Endothelial cell of umbilical vein (primary cell): ENCODE results near the gene ZNF530. TPM values are rescaled to one million over a fixed set of nuclear protein-coding genes. Genes with fewer than 3 reads are reported as not detected.
A peak's percentile ranks its signal among the peaks of the same experiment; 100 is the strongest.

Experiments
- BruUV-seq: library from RNA; stranded (reverse); fragments of 400-500 nt; replicated peaks from 2 replicates; lab custom pipeline; 2021; lab: Mats Ljungman, UMichigan
- CTCF ChIA-PET: fragments of 300-600, 350-600 bp; sonication (Branson Sonifier 250); formaldehyde crosslinking; loops from one replicate; lab custom pipeline; 2021; ENCODE audit warnings: antibody characterized with exemption, inconsistent platforms; lab: Charles Lee
- POLR2A ChIA-PET: fragments of 300-600, 350-600 bp; sonication (Branson Sonifier 250); formaldehyde crosslinking; loops from one replicate; lab custom pipeline; 2021; ENCODE audit warnings: antibody characterized with exemption, inconsistent platforms; lab: Charles Lee
- DNase-seq: peaks from one replicate; pipeline ENCODE4 v3.0.0-alpha.2; 2011; ENCODE audit warnings: low read depth, low spot score
- FAIRE-seq: peaks from 2 replicates; lab custom pipeline; 2011; peaks lifted over from hg19 to GRCh38; lab: Jason Lieb, UNC
- H2AFZ ChIP-seq: 2 replicates; pipeline ENCODE4 v1.6.0; 2012; ENCODE audit warnings: low read depth, low read length, control low read depth, inconsistent platforms
- H3K27ac ChIP-seq: 2 replicates; pipeline ENCODE4 v1.5.1; 2011; ENCODE audit warnings: low read depth, mild to moderate bottlenecking, control low read depth, low read length, moderate library complexity; ENCODE audit not compliant: insufficient read depth
- H3K27me3 ChIP-seq, 2 experiments: 2 replicates each; pipeline versions ENCODE4 v1.6.0 to v1.6.1; 2011; ENCODE audit warnings: low read length in 2 of 2, mixed read lengths in 1 of 2; ENCODE audit not compliant: control insufficient read depth in 2 of 2, insufficient read depth in 2 of 2
- H3K36me3 ChIP-seq, 2 experiments: 2 replicates in 1 of 2; 3 replicates in 1 of 2; pipeline ENCODE4 v1.5.1; 2011; ENCODE audit warnings: low read length in 2 of 2, mild to moderate bottlenecking in 1 of 2, moderate library complexity in 1 of 2; ENCODE audit not compliant: control insufficient read depth in 2 of 2, insufficient read depth in 2 of 2; ENCODE audit errors: extremely low read depth in 1 of 2
- H3K4me1 ChIP-seq: 3 replicates; pipeline ENCODE4 v1.5.1; 2011; ENCODE audit warnings: mild to moderate bottlenecking, low read length; ENCODE audit not compliant: control insufficient read depth, insufficient read depth; ENCODE audit errors: extremely low read depth
- H3K4me2 ChIP-seq: 2 replicates; pipeline ENCODE4 v1.6.1; 2011; ENCODE audit warnings: low read length, control low read depth, mixed read lengths; ENCODE audit not compliant: insufficient read depth
- H3K4me3 ChIP-seq, 3 experiments: fragments of 200-600 bp in 1 of 3; sonication (generic), shearing (Covaris generic) in 1 of 3; replicated peaks in 1 of 3; 2 replicates each; pipeline ENCODE4 v1.5.1; 2011 to 2016; ENCODE audit warnings: control low read depth in 3 of 3, low read length in 3 of 3, mild to moderate bottlenecking in 2 of 3, inconsistent platforms in 1 of 3, low read depth in 1 of 3, moderate library complexity in 1 of 3; ENCODE audit not compliant: insufficient read depth in 1 of 3
- H3K79me2 ChIP-seq: 2 replicates; pipeline ENCODE4 v1.6.0; 2012; ENCODE audit warnings: low read length, inconsistent platforms; ENCODE audit not compliant: control insufficient read depth, insufficient read depth
- H3K9ac ChIP-seq: replicated peaks from 2 replicates; pipeline ENCODE3; 2011; ENCODE audit warnings: low read length, control low read depth; ENCODE audit not compliant: insufficient read depth; ENCODE audit errors: extremely low read depth
- H3K9me1 ChIP-seq: replicated peaks from 3 replicates; pipeline ENCODE4 v1.6.0; 2011; ENCODE audit warnings: mild to moderate bottlenecking, low read length; ENCODE audit not compliant: control insufficient read depth, insufficient read depth; ENCODE audit errors: extremely low read depth
- H3K9me3 ChIP-seq: replicated peaks from 2 replicates; pipeline ENCODE4 v1.5.1; 2012; ENCODE audit warnings: low read length, inconsistent platforms; ENCODE audit not compliant: control insufficient read depth, insufficient read depth
- H4K20me1 ChIP-seq: replicated peaks from 2 replicates; pipeline ENCODE3; 2011; ENCODE audit warnings: mild to moderate bottlenecking, low read length; ENCODE audit not compliant: control insufficient read depth, insufficient read depth; ENCODE audit errors: extremely low read depth
- CTCF ChIP-seq, 2 donors: IDR thresholded peaks; 1 replicate in 1 of 2; 2 replicates in 1 of 2; pipeline ENCODE4 v1.5.1; 2011; ENCODE audit warnings: low read length in 2 of 2, mild to moderate bottlenecking in 2 of 2, moderate library complexity in 2 of 2, control low read depth in 1 of 2, inconsistent platforms in 1 of 2, low read depth in 1 of 2; ENCODE audit not compliant: insufficient read depth in 1 of 2; ENCODE audit errors: extremely low read depth in 1 of 2
- EZH2 ChIP-seq: IDR thresholded peaks from 2 replicates; pipeline ENCODE4 v1.6.1; 2012; ENCODE audit warnings: borderline replicate concordance, low read depth, mild to moderate bottlenecking, moderate library complexity, low read length, inconsistent platforms; ENCODE audit not compliant: severe bottlenecking
- FOS ChIP-seq: IDR thresholded peaks from 2 replicates; pipeline ENCODE4 v1.6.1; 2011; ENCODE audit warnings: mild to moderate bottlenecking, low read length, moderate library complexity, borderline replicate concordance; ENCODE audit not compliant: insufficient read depth
- GATA2 ChIP-seq: IDR thresholded peaks from 2 replicates; pipeline ENCODE4 v1.7.0; 2011; ENCODE audit warnings: low read depth, mild to moderate bottlenecking, moderate library complexity, mixed read lengths, low read length; ENCODE audit not compliant: insufficient read length, insufficient read depth
- JUN ChIP-seq: IDR thresholded peaks from 2 replicates; pipeline ENCODE4 v1.6.1; 2011; ENCODE audit warnings: borderline replicate concordance, low read depth; ENCODE audit not compliant: insufficient read length, insufficient read depth
- MAX ChIP-seq: IDR thresholded peaks from 2 replicates; pipeline ENCODE4 v1.6.1; 2011; ENCODE audit not compliant: insufficient read depth, insufficient read length
- MYC ChIP-seq: IDR thresholded peaks from one replicate; pipeline ENCODE4 v1.6.1; 2011; ENCODE audit warnings: mild to moderate bottlenecking, low read depth, low read length
- POLR2A ChIP-seq: IDR thresholded peaks from 2 replicates; pipeline ENCODE4 v1.6.1; 2012; ENCODE audit warnings: low read depth, mild to moderate bottlenecking, control low read depth, low read length
- POLR2AphosphoS5 ChIP-seq: IDR thresholded peaks from 2 replicates; pipeline ENCODE4 v1.6.1; 2012; ENCODE audit warnings: low read depth, mild to moderate bottlenecking, control low read depth, low read length, moderate library complexity; ENCODE audit not compliant: insufficient read depth
- dilution Hi-C: fragments of 300-500 bp; cut with MboI; formaldehyde crosslinking; loops from one replicate; pipeline ENCODE4 v1.15.0; 2019; ENCODE audit warnings: low sequenced_read_pairs; ENCODE audit not compliant: extremely low pct_ligation_motif_present
- intact Hi-C: fragments of 100-400 bp; cut with micrococcal nuclease; formaldehyde crosslinking; loops from one replicate; pipeline ENCODE4 v1.10.0; 2022
- polyA plus RNA-seq, 4 experiments: library from polyadenylated mRNA; depleted of rRNA in 3 of 4; stranded (reverse) in 3 of 4; unstranded in 1 of 4; fragments of >200 nt; gene quantifications; 2 replicates each; pipeline versions ENCODE4 v1.2.1 to v1.2.3, GENCODE V29; 2011 to 2012; ENCODE audit warnings: missing spikeins in 1 of 4
- total RNA-seq: library from RNA; stranded (reverse); gene quantifications from 2 replicates; pipeline ENCODE4 v1.2.3, GENCODE V29; 2021

ZNF530 gene
- total and polyA plus RNA-seq, 2 donors (not counting 3 experiments of a cell fraction or from before 2014, with no cell fraction given) = 1.5 to 4.0 TPM

GRCh38 chr19:57633832-57634131 lies 34.1 kb downstream of the ZNF530 start:
- Histone ChIP-seq H4K20me1 (no peaks in the 10 kb centered on the region), H3K9me1 (no peaks in the 10 kb centered on the region), H3K27me3 (no peaks in the 10 kb centered on the region), H3K4me2 (peak overlapping the region; percentile 67), H3K36me3 (peaks cover 0 to 4% of the 10 kb centered on the region in 2 experiments), H3K4me1 (peaks cover 5% of the 10 kb centered on the region), H3K9me3 (peaks cover 2% of the 10 kb centered on the region), H3K27ac (no peak overlapping the region), H2AFZ (peak overlapping the region; percentile 93), H3K79me2 (no peaks in the 10 kb centered on the region), H3K9ac (peak overlapping the region; percentile 64), H3K4me3 (peak overlapping the region; percentile 51 to 75 (median 71))
- ChIA-PET POLR2A (no interaction called here), CTCF (no interaction called here)
- intact Hi-C loops = loop anchor here (1.0 to 10.0 kb wide), 6 partner anchors 19 to 371 kb away; partner anchors contain the start of genes ZNF134, ZNF530, ZNF606 and ZNF749
- DNase-seq (no peak), FAIRE-seq (no peak)
- no TSS peak for BruUV-seq
- no peak for TF ChIP-seq GATA2
- TF ChIP-seq JUN = no peak
- no peak for TF ChIP-seq MAX
- no peak for TF ChIP-seq FOS
- no peak for TF ChIP-seq EZH2
- TF ChIP-seq CTCF (IDR thresholded peaks at IDR 0.05; ENCODE audit: extremely low read depth in 1 of 2, insufficient read depth in 1 of 2, low read depth in 1 of 2, low read length in 2 of 2) = no peak
- no peak for TF ChIP-seq MYC
- no peak for TF ChIP-seq POLR2AphosphoS5
- no peak for TF ChIP-seq POLR2A
- dilution Hi-C loops = no loop called here
